ENCODE results near the gene VPS36.
"Not testable (repeated sequence)": the region's sequence is repeated elsewhere in the genome, so short reads cannot be mapped to it uniquely, and the experiment has no call there.

- not testable (repeated sequence) for TF ChIP-seq YY1 (IDR thresholded peaks at IDR 0.05; ENCODE audit: extremely low read depth, insufficient replicate concordance, low read depth, low read length); EGR1 (IDR thresholded peaks at IDR 0.05; ENCODE audit: low read depth); SIN3A (IDR thresholded peaks at IDR 0.05; ENCODE audit: low read depth); TCF7L2 (IDR thresholded peaks at IDR 0.05; ENCODE audit: borderline replicate concordance, extremely low read depth, insufficient read depth, insufficient read length); RAD21 (IDR thresholded peaks at IDR 0.05; ENCODE audit: low read depth); REST (IDR thresholded peaks at IDR 0.05; ENCODE audit: low read depth); EZH2 (IDR thresholded peaks at IDR 0.05); POLR2AphosphoS5 (IDR thresholded peaks at IDR 0.05; ENCODE audit: low read depth, low read length); SP1 (IDR thresholded peaks at IDR 0.05; ENCODE audit: low read depth)
- TF ChIP-seq, protein P1, sequence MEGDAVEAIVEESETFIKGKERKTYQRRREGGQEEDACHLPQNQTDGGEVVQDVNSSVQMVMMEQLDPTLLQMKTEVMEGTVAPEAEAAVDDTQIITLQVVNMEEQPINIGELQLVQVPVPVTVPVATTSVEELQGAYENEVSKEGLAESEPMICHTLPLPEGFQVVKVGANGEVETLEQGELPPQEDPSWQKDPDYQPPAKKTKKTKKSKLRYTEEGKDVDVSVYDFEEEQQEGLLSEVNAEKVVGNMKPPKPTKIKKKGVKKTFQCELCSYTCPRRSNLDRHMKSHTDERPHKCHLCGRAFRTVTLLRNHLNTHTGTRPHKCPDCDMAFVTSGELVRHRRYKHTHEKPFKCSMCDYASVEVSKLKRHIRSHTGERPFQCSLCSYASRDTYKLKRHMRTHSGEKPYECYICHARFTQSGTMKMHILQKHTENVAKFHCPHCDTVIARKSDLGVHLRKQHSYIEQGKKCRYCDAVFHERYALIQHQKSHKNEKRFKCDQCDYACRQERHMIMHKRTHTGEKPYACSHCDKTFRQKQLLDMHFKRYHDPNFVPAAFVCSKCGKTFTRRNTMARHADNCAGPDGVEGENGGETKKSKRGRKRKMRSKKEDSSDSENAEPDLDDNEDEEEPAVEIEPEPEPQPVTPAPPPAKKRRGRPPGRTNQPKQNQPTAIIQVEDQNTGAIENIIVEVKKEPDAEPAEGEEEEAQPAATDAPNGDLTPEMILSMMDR (IDR thresholded peaks at IDR 0.05 in 2 of 3, conservative IDR thresholded peaks at IDR 0.05 in 1 of 3; ENCODE audit: borderline replicate concordance in 1 of 3, insufficient read depth in 1 of 3, low read depth in 2 of 3, low read length in 2 of 3): not testable (repeated sequence)
Measured at GRCh38 chr13:52487078-52487477, 36.6 kb upstream of the VPS36 start.

All from HCT116 (cell line).